Measurements from ENCODE around the gene IQGAP1. TPM values are rescaled to one million over a fixed set of nuclear protein-coding genes. Genes with fewer than 3 reads are reported as not detected.

IQGAP1 gene
- polyA plus RNA-seq, 2 of the 4 experiments (the other 2 are of a cell fraction): 100 to 168 TPM

DNA sequence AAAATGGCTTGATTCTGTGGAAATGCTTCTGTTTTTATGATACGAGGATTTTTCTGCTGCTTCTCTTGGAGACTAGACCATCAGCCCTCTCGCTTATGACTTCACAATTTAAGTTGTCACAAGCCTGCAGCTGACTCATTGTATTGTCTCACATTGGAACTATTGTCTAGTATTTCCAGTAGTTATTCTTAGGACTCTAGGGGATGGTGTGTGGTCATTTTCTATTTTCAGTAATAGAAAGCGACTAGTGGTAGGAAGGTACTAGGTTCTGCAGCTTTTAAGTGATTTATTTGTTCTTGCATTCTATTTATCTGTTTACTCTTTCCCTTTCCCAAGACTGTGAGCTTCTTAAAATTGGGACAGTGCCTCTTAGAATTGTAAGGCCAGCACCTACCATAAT is 75.3 kb downstream of the IQGAP1 start:
- DNase-seq (ENCODE audit: low read depth in 1 of 2, low spot score in 1 of 2) (peak in 1 of 2 experiments; percentile 14), ATAC-seq (peak; percentile 17 to 30; a peak in 2 of 6 replicates), FAIRE-seq (no peak)
- no peak overlapping the region for H3K27ac ChIP-seq
- no peaks in the 10 kb centered on the region for H3K9me3 ChIP-seq
- ChIA-PET CTCF (interaction anchor here (0.7 to 9.5 kb wide), 7 partner anchors 13 to 143 kb away, joined by 3 to 70 read pairs (median 4); no protein-coding TSS in a partner anchor), POLR2A (interaction anchor here (1.0 kb wide), 1 partner anchor 75 kb away, joined by 3 read pairs; the partner anchor contains the start of gene IQGAP1)
- H3K4me2 ChIP-seq: no peak overlapping the region
- H3K4me1 ChIP-seq: no peaks in the 10 kb centered on the region
- TF ChIP-seq TFCP2L1 (CRISPR knock-in tag; IDR thresholded peaks at IDR 0.05) (no peak), CBX8 (IDR thresholded peaks at IDR 0.05) (no peak), KDM1A (IDR thresholded peaks at IDR 0.05; ENCODE audit: low read depth) (no peak), HOXB5 (CRISPR knock-in tag; IDR thresholded peaks at IDR 0.05) (no peak), EP300 (IDR thresholded peaks at IDR 0.05) (no peak), SREBF2 (IDR thresholded peaks at IDR 0.05) (no peak), SMC3 (IDR thresholded peaks at IDR 0.05) (no peak), JUNB (IDR thresholded peaks at IDR 0.05) (no peak), NPAS2 (CRISPR knock-in tag; IDR thresholded peaks at IDR 0.05; ENCODE audit: borderline replicate concordance) (no peak), BHLHE40 (IDR thresholded peaks at IDR 0.05; ENCODE audit: low read depth, low read length) (no peak), POLR2A (IDR thresholded peaks at IDR 0.05; ENCODE audit: low read length) (no peak)
- TF ChIP-seq, protein P1, sequence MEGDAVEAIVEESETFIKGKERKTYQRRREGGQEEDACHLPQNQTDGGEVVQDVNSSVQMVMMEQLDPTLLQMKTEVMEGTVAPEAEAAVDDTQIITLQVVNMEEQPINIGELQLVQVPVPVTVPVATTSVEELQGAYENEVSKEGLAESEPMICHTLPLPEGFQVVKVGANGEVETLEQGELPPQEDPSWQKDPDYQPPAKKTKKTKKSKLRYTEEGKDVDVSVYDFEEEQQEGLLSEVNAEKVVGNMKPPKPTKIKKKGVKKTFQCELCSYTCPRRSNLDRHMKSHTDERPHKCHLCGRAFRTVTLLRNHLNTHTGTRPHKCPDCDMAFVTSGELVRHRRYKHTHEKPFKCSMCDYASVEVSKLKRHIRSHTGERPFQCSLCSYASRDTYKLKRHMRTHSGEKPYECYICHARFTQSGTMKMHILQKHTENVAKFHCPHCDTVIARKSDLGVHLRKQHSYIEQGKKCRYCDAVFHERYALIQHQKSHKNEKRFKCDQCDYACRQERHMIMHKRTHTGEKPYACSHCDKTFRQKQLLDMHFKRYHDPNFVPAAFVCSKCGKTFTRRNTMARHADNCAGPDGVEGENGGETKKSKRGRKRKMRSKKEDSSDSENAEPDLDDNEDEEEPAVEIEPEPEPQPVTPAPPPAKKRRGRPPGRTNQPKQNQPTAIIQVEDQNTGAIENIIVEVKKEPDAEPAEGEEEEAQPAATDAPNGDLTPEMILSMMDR (IDR thresholded peaks at IDR 0.05): no peak
- WGBS (ENCODE audit: missing lambda C conversion rate): 91% methylated on average over 3 of the region's 3 CpGs
- H3K4me3 ChIP-seq: no peak overlapping the region

DNA sequence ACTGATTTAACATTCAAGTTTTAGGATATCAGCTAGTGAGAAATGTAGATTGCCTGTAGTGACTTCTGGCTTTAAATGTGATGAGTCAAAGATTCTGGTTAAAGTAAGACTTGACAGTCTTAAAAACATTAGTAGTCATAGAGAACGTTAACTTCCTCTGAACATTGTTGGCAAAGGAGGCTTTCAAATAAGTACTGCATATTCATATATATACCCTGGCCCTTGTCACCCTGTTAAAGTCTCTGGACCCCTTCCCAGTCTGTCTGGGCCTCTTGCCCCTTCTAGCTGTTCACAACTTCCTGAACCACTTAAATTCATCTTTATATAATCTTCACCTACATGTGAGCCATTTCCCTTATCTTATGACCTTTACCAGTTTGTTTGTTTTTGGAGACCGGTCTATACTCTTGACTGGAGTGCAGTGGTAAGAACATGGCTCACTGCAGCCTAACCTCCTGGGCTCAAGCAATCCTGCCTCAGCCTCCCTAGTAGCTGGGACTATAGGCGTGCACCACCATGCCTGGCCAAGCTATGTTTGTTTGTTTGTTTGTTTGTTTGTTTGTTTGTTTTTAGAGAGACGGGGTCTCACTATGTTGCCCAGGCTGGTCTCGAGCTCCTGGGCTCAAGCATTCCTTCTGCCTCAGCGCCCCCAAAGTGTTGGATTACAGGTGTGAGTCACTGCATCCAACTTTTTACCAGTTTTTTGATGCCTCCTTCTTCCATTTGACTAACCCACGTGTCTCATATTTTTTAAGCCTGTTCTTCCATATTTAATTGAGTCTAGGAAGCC is 77.3 kb downstream of the IQGAP1 start:
- ATAC-seq: no peak
- Histone ChIP-seq H3K4me3 (no peak overlapping the region), H3K9me3 (no peaks in the 10 kb centered on the region), H3K4me1 (no peaks in the 10 kb centered on the region), H3K27ac (no peak overlapping the region), H3K4me2 (no peak overlapping the region)
- no peak for FAIRE-seq
- CTCF ChIA-PET: interaction anchor here (0.8 to 9.5 kb wide), 12 partner anchors 8 to 145 kb away, joined by 3 to 70 read pairs (median 4); partner anchors contain the start of gene IQGAP1
- TF ChIP-seq NFE2L2 (conservative IDR thresholded peaks at IDR 0.05; ENCODE audit: low read length): no peak
- TF ChIP-seq GATA3 (IDR thresholded peaks at IDR 0.05; ENCODE audit: borderline replicate concordance): no peak
- TF ChIP-seq RNF2 (IDR thresholded peaks at IDR 0.05; ENCODE audit: borderline replicate concordance, low read depth): no peak
- no peak for TF ChIP-seq HDAC2 (IDR thresholded peaks at IDR 0.05)
- no peak for TF ChIP-seq SMC3 (IDR thresholded peaks at IDR 0.05)
- TF ChIP-seq, protein P2, sequence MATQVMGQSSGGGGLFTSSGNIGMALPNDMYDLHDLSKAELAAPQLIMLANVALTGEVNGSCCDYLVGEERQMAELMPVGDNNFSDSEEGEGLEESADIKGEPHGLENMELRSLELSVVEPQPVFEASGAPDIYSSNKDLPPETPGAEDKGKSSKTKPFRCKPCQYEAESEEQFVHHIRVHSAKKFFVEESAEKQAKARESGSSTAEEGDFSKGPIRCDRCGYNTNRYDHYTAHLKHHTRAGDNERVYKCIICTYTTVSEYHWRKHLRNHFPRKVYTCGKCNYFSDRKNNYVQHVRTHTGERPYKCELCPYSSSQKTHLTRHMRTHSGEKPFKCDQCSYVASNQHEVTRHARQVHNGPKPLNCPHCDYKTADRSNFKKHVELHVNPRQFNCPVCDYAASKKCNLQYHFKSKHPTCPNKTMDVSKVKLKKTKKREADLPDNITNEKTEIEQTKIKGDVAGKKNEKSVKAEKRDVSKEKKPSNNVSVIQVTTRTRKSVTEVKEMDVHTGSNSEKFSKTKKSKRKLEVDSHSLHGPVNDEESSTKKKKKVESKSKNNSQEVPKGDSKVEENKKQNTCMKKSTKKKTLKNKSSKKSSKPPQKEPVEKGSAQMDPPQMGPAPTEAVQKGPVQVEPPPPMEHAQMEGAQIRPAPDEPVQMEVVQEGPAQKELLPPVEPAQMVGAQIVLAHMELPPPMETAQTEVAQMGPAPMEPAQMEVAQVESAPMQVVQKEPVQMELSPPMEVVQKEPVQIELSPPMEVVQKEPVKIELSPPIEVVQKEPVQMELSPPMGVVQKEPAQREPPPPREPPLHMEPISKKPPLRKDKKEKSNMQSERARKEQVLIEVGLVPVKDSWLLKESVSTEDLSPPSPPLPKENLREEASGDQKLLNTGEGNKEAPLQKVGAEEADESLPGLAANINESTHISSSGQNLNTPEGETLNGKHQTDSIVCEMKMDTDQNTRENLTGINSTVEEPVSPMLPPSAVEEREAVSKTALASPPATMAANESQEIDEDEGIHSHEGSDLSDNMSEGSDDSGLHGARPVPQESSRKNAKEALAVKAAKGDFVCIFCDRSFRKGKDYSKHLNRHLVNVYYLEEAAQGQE (IDR thresholded peaks at IDR 0.05): no peak
- TF ChIP-seq, protein P3, sequence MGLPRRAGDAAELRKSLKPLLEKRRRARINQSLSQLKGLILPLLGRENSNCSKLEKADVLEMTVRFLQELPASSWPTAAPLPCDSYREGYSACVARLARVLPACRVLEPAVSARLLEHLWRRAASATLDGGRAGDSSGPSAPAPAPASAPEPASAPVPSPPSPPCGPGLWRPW (IDR thresholded peaks at IDR 0.05): no peak
- no peak for TF ChIP-seq EHF (CRISPR knock-in tag; IDR thresholded peaks at IDR 0.05)
- no peak for TF ChIP-seq MYC (IDR thresholded peaks at IDR 0.05; ENCODE audit: borderline replicate concordance, low read length)
- no peak for TF ChIP-seq NR3C1 (IDR thresholded peaks at IDR 0.05)
- no peak for DNase-seq (ENCODE audit: low read depth in 1 of 2, low spot score in 1 of 2)
- POLR2A ChIA-PET: no interaction called here
- WGBS (ENCODE audit: missing lambda C conversion rate): 90% methylated on average over 7 of the region's 7 CpGs

All from A549 (cell line).